HG02678 (cell line): ENCODE results near the gene DCAF4.
"Not testable (repeated sequence)": the region's sequence is repeated elsewhere in the genome, so short reads cannot be mapped to it uniquely, and the experiment has no call there.

Source experiments
- ATAC-seq: cut with Tn5 transposase; IDR thresholded peaks from one replicate; pipeline ENCODE4 v1.9.1; 2021; ENCODE audit warnings: mild to moderate bottlenecking, moderate library complexity; ENCODE audit not compliant: unreplicated experiment

Gene DCAF4

GRCh38 chr14:72966038-72966437, 39.8 kb downstream of the DCAF4 start:
- ATAC-seq, result no peak

DNA sequence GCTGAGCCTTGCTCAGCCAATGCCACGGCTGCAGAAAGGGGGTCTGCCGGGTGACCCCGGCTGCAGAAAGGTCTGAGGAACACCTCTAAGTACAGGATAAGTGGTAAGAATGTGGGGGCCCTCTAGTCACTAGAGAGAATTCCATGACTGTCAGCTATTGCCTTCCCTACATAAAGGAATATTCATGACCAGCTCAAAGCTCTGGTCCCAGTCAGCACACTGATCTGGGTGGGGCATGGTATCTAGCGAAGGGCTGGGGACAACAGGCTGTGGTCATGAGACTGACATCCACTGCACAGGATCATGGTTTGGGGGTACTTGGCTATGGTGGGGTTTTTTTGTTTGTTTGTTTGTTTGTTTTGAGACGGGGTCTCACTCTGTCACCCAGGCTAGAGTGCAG, 42.1 kb downstream of the DCAF4 start:
- ATAC-seq, result no peak

DNA sequence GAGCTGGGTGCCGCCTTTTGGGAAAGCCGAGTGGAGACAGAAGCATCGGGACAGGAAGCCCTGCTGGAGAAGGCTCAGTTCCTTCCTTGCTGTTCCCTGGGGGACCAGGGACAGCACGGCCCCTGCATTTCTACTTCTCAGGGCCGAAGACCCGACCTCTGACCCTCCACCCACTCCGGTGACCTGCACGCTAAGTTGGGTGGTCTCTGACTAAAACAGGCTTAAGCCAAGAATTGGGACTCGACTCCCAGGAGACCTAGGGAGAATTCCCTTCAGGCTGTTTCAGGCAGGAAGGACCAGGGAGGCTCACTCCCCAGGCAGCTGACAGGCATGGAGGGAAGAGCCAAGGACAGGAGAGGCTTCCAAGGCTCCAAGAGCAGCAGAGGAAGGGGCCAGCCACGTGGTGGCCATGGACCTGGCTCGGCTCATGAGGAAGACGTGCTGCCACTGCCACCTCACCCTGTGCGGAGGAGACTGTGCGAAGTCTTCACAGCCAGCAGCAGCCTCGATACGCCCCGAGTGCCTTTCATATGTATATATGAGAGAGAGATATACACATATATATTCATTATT, 43.9 kb downstream of the DCAF4 start:
- ATAC-seq, result no peak

DNA sequence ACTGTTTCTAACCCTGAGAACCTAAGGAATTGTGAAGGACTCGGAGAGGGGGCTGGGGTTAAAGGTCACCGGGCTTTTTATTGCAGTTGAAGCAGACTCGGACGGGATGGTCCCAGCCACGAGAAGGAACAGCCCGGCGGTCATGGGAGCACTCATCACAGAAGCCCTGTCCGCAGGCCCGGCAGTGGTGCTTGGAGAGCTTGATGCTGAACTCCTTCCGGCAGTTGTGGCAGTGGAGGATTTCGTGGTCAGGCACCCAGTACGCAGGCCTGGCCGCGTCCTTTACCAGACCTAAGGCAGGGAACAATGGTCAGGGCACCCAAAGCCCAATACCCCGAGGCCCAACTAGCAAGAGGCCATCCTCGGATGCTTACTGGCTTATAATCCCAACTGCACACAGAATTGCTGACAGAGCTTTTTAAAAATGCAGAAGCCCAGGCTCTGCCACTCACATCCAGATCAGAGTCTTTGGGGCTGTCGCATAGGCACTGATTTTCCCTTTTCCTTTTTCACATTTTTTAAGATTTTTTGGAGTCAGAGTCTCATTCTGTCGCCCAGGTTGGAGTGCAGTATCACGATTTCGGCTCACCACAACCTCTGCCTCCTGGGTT, 44.7 kb downstream of the DCAF4 start:
- no peak for ATAC-seq

DNA sequence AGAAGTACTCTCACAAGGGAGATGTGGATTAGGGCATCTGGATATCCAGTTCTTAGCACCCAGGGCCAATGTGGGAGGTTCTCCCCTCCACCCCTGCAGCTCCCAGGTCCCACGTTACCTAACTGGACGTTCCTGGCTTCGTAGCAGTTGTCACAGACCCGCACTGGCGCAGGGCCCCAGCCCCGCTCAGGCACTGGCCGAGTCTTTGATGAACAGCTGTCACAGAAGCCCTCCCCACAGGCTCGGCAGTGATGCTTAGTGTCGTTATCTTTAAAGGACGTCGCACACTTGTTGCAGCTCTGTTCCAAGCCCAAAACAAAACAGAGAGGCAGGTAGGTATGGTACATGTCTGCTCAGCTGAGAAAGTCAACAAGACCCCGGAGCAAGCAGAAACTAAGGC, 48.4 kb downstream of the DCAF4 start:
- ATAC-seq, result no peak

DNA sequence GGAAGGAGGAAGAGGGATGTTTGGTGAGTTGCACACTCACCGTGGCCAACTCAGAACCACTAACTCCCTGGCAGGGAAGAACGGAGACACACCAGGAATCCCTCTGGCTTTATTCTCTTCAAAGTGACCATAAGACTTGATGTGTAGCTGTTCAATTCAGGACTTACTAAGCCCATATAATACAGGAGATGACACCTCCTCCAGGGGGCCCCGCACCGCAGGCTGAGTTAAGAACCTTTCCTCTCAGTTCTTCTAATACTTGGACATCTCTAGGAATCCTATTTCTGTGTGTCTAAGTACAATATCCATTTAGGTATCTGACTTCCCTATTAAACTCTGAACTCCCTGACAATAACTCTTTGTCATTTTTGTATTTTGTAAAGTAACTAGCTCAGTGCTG, 49.5 kb downstream of the DCAF4 start:
- no peak for ATAC-seq

GRCh38 chr14:72978856-72979255, 52.6 kb downstream of the DCAF4 start:
- ATAC-seq, result no peak

DNA sequence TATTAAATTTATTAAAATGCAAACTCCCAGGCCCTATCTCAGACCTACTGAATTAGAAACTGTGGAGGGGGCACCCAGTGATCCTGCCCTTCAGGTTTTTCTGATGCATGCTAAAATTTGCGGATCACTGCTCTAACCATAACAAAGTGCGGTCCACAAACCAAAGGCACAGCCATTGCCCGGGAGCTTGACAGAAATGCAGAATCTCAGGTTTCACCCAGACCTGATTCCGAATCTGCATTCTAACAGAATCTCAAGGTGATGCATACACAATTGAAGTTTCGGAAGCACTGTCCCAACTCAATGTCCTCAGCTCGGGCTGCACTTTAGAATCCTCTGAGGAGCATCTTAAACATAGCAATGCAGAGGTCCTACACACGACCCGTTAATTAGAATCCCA, 54.6 kb downstream of the DCAF4 start:
- no peak for ATAC-seq

DNA sequence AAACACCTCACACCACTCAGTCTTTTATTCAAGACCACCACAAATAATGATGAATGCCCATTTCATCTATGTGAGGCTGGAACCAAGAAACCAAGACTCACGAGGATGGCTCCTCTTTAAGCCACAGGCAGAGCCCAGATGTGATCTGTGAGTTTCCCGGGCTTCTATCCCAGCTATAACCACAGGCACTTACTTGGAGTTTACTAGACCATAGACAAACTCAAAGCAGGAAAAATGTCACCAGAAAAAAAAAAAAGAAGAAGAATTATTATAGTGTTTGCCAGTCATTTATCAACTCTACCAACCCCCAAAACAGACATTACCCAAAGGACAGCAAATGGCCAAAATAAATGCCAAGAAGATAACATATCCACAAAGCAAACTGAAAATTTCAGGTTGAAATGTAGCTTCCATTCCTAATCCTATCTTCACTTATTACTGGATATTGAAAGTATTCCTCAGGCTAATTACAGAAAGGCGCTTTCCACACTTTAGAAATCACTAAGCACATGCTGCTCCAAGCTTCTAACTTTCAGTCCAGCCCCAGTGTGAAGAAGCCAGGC, 56.0 kb downstream of the DCAF4 start:
- ATAC-seq, result no peak

DNA sequence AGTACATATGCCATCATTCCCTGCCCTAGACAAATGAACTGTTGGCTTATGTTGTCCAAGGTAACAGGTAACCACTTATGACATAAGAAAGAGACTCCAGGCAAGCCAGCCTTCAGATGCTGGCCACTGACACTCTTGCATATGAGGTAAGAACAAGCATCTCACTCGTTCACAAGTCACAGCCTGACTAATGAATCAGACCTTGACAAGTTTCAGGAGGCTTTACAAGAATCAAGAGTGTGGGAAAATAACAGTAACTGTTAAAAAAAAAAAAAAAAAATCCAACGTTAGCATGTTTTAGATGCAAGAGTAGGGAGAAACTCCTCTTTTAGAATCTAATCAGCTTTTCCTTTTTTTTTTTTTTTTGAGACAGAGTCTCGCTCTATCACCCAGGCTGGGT, 60.0 kb downstream of the DCAF4 start:
- no peak for ATAC-seq

DNA sequence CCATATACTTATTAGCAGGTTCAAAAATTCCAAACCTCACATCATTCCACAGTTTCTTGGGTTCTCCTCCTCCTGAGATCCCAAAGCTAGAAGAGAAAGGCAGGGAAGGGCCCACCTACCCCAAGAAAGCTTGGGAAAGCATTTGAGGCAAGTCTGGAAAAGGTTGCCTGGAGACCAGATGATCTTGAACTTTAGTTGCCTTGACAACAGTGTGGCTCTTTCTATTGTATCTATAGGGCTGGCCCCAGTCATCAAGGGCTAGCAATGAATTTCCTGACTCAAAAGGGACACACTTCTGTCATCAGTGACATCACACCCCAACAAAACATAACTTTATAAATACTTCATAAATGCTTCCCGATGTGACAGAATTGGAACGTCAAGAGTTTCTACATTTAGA, 60.6 kb downstream of the DCAF4 start:
- no peak for ATAC-seq

GRCh38 chr14:72990171-72990570, 63.9 kb downstream of the DCAF4 start:
- no peak for ATAC-seq

GRCh38 chr14:72996916-72997315, 70.7 kb downstream of the DCAF4 start:
- no peak for ATAC-seq

GRCh38 chr14:72998252-72998903, 72.1 kb downstream of the DCAF4 start:
- no peak for ATAC-seq

- no peak for ATAC-seq
These were observed 73.1 kb downstream of the DCAF4 start for GRCh38 chr14:72999316-72999715.

DNA sequence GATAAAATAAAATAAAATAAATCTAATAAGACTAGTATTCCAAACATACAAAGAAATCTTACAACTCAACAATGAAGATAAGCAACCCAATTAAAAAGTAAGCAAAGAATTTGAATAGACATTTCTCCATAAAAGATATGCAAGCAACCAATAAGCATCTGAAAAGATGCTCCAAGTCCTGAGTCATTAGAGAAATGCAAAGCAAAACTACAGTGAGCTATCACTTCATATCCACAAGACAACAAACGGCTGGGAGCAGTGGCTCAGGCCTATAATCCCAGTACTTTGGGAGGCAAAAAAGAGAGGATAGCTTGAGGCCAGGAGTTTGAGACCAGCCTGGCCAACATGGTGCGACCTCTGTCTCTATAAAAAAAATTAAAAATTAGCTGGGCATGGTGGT, 73.8 kb downstream of the DCAF4 start:
- no peak for ATAC-seq

DNA sequence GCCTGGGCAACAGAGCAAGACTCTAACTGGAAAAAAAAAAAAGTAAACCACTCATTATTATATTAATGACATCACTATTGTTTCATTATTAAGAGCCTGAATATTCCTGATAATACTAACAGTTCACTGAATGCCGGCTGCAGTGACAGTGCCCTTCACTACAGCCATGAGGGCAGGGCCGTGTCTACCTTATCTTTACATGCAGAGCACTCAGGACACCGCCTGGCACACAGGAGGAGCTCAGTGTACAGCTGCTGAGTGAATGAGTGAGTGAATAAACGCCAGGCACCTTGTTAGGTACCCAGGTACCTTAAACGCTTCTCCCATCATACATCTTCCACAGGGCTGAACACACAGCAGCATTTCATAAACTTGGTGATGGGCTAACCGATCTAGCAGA, 77.4 kb downstream of the DCAF4 start:
- ATAC-seq, result no peak

DNA sequence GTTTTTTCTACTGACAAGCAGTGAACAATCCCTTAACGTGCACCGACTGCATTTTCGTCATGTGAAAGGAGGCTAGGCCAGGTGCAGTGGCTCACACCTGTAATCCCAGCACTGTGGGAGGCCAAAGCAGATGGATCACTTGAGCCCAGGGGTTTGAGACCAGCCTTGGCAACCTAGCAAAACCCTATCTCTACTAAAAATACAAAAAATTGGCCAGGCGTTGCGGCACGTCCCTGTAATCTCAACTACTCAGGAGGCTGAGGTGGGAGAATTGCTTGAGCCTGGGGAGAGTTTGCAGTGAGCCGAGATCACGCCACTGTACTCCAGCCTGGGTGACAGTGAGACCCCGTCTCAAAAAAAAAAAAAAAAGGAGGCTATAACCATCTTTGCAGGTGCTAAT, 78.4 kb downstream of the DCAF4 start:
- ATAC-seq, result not testable (repeated sequence)

- ATAC-seq, result no peak
These were observed 81.6 kb downstream of the DCAF4 start for GRCh38 chr14:73007835-73008234.

- ATAC-seq, result no peak
These were observed 82.2 kb downstream of the DCAF4 start for GRCh38 chr14:73008501-73008900.
